Stimulated activated CD8-positive, alpha-beta memory T cell treated with anti-CD3 and anti-CD28 coated beads, Interleukin-7, amount 100 ng/mL, for 48 hours (primary cell): ENCODE results near the gene ZBTB48.
"Not testable (repeated sequence)": the region's sequence is repeated elsewhere in the genome, so short reads cannot be mapped to it uniquely, and the experiment has no call there.

Source experiments
- DNase-seq, 2 donors: peaks; one replicate each; pipeline ENCODE4 v3.0.0-alpha.2; 2020; ENCODE audit warnings: low read depth in 1 of 2; ENCODE audit errors: extremely low read depth in 1 of 2

ZBTB48 gene

DNA sequence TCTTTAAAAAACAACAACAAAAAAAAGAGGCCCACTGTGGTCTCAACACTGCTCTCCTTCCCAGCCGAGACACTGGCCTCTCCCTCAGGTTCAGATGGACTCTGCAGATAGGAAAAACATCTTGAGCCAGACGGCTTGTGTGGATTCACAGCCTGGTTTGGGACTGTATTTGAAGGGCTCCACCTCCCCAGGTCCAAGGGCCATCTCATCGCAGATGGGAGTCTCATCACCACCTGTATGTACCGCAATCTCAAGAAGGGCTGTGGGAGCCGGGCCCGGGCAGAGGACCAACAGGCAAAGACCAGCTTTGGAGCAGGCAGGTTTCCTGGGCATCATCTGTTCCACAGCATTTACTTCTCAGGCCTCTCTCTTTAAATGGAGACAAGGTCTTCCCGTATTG, 10.3 kb downstream of the ZBTB48 start:
- DNase-seq, result no peak

DNA sequence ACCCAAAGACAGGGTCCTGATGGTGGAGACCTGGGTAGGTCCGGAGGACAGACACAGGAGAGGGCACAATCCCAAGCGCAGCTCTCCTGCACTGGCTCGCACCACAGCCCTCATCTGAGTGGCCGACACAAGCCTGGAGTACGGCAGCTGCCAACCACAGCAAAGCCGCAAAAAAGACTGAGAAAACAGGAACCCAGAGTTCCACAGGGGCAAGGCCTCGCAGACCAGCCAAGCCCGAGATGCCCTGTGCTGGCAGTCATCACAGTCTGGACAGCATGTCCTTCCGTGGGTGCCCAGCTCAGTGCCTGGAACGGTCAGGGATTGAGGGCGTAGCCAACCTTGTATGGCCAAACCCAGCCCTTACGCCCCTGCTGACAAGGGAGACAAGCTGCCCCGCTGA, 11.4 kb downstream of the ZBTB48 start:
- no peak for DNase-seq

DNA sequence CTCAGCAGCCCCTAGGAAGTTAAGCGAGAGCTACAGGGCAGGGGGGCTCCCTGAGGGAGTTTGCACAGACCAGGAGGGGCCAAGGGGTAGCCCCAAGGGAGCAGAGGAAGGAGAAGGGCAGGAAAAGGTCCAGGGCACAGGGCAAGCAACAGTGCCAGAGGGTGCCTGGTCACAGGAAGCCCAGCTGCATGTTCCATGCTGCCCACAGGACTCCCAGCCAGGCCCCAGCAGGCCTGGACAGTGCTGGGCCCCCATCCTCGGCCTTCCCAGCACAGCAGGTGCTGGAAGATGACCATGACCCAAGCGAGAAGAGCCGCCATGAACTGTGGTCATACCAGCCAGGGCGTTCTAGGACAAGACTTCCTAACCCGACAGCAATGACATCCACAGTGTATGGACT, 11.8 kb downstream of the ZBTB48 start:
- DNase-seq, result no peak

DNA sequence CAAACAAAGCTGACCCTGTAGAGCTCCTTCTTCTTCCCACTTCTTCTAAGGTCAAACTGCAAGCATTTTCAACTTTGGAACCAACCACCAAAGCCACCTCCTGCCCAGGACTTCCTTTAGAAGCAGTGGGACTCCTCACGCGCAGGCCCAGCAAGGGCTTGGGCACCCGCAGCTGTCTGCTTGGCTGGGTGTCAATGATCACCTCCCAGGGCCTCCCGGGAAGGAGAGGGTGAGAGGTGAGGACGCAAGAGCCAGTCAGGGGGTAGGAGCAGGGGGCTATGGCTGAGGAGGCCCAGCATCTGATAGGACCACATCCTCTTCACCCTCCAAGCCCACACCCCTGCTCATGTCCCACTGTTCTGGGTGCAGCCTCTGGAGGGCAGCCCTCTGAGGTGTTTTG, 12.6 kb downstream of the ZBTB48 start:
- DNase-seq, result no peak

DNA sequence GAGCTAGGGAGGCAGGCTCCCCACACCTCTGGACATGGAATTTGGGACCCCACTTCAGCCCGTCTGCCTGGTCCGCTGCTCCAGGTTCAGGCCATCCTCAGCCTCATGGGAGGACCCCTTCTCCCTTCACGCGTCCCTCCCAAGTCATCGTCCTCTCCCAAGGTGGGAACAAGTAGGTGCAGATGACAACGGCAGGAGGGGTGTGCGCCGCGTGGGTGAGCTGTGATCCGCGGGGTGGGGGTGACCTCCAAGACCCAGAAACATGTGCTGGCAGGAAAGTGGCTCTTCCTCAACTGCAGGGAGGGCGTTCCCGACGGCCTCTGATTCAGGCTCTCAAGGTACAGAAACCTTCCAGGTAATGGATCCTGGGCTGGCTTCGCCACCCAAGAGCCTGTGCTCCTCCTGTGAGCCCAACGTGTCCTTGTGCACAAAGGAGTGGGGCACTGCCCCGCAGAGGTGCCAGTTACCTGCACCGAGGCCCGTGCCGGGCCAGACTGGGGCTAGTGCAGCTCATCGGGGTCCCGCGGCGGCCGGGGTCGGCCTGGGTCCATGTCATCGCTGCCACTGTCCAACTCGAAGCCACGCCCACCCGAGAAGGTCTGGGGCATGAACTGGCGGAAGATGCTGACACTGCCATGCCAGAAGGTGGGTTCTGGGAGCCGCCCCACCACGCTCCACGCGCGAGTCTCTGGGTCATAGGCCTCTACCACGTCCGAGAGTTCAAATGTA, 13.2 kb downstream of the ZBTB48 start:
- no peak for DNase-seq

DNA sequence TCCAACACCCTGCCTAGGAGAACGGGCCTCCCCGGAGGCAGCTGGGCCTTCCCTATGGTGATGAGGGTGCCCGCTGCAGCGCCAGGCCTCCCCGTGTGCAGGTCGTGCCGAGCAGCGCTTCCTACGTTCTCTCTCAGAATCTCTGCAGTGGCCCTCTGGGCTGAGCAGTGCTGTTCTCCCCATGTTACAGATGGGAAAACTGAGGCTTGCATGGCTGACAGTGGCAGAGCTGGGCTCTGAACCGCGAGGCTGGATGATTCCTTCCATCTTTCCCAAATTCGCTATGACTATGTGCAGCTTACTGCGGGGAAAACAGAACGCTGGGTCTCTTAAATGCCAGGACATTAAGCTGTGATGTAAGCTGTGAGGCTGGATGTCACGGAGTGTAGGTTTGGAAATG, 14.0 kb downstream of the ZBTB48 start:
- no peak for DNase-seq

DNA sequence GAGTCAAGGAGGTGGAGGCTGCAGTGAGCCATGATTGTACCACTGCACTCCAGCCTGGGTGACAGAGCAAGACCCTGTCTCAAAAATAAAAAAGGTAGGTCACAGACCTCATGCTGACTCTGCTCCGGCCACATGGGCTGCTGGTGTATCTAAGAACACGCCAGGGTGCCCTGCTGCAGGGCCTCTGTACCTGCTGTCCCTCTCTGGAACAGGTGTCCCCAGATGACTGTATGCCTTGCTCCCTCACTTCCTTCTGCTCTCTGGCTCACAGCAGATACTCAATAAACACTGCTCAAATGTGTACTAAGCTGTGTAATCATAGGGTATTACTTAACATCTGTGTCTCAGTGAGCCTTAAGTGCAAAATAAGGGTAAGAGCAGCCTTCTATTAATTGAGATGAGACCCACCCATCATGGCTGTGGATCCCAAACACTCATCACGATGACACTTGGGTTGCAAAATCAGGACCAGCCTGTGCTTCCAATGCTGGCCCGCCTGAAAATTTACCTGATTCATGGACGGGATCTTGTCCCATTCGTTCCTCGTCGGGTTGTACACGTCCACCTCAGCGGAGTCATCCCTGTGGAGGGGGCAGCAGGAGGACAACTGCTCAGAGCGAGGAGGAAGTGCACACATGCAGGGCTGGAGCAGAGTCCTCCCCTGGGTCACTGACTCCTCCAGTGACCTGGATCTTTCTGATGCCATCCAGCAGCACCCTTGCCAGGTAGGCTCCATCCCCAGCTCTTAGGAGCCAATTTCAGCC, 15.4 kb downstream of the ZBTB48 start:
- no peak for DNase-seq

DNA sequence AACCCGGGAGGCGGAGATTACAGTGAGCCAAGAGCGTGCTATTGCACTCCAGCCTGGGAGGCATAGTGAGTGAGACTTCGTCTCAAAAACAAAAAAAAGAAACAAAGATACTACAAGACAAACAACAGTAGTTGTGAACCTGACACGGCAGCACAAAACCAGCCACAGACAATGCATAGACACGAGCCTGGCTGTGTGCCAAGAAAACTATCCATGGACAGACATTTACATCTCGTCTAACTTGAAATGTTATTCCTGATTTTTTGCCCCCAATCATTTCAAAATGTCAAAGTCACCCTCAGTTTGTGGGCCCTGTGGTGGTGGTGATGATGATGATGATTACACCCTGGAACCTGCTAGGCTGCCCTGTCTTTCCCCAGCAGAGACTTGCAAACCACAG, 16.6 kb downstream of the ZBTB48 start:
- DNase-seq, result no peak

DNA sequence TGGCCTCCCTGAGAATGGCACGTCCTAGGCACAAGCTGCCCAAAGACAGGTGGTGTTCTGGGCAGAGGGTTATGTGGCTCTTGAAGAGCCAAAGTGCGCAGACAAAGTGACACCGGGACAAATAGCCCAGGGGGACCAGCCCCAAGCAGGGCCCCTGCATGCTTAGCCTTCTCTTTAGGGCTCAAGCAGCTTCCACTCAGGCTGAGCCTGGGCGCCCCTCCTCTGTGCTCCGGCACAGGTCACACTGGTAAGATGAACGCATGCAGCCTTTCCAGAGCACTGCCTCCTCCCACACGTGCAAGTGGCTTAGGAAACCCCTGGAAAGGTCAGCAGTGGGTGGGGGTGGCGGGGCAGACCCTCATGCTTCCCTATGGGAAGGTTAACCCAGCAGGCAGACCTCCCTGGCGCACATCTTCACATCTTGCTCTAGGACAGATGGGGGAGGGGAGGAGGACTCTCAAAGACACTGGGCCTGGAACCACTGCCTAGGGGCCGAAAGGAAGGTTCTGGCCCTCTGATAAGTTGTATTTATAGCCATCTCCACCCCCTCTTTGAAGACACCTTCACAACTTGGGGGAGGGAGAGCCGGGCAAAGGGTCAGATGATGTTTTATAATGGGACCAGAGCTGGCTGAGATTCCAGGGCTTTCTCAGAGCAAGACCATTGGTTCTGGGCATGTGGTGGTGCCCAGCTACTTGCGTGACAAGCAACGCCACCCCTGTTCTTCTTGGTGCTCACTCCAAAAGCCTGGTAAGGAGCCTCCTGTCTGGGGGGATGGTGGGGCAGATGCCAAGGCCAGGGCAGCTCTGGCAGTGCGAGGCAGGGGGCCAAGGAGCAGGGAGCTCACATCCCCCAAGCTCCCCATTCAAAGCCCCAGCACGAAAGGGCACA, 17.3 kb downstream of the ZBTB48 start:
- DNase-seq, result no peak

DNA sequence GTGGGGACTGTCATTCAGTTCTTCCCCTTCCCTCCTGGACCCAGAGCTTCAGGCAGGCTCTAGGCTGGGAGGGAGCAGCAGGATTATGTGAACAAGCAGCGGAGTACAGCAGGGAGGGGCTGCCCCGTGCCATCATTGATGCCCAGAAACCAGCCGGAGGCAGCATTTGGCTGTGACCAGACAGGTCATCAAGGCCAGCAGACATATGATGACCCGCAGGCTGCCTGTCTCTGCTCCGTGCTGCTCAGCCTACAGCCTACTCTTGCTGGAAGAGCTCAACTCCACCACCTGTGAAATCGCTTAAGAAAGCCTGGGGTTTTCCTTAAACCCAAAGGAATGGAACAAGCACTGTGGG, 18.0 kb downstream of the ZBTB48 start:
- no peak for DNase-seq

DNA sequence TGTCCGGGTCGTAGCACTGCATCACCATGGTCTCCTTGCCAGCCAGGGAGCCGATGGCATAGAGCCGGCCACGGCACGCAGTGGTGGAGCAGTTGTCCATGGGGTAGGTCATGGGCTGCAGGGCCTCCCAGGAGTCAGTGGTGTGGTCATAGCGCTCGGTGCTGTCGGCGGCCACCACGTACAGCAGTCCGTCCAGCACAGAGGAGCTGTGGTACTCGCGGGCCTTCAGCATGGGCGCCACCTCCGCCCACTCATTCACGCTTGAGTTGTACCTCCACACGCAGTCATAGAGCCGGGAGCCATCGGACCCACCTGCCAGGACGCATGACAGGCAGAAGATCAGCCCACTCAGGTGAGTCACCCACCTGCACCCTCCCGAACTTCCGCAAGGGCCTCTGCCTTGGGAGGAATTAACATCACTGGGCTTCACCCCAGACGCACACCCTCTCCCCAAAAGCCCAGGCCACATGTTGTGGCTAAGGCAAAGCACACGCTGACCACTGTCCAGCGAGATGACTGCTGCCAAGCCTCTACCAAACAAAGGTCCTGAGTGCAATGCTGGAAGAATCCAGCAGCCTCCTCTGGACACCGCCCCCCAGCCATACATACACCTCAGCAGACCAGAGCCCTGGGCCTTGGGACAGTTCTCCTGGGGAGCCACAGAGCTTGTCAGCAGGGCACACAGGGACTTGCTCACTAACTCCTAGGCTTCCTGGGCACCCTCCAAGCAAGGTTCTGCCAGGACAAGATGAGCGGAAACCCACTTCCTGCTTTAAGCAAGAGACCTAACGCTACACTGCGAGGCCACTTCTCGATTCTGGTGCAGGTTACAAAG, 19.6 kb downstream of the ZBTB48 start:
- DNase-seq, result peak in 1 of 2 donors; percentile 69

DNA sequence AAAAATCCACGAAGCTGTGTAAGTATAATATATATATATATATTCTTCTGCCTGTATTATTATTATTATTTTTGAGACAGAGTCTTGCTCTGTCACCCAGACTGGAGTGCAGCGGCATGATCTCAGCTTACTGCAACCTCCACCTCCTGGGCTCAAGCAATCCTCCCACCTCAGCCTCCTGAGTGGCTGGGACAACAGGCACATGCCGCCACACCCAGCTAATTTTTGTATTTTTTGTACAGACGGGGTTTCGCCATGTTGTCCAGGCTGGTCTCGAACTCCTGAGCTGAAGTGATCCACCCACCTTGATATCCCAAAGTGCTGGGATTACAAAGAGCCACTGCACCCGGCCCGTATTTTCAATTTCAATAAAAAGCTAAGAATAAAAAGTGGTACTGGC, 20.2 kb downstream of the ZBTB48 start:
- not testable (repeated sequence) for DNase-seq

DNA sequence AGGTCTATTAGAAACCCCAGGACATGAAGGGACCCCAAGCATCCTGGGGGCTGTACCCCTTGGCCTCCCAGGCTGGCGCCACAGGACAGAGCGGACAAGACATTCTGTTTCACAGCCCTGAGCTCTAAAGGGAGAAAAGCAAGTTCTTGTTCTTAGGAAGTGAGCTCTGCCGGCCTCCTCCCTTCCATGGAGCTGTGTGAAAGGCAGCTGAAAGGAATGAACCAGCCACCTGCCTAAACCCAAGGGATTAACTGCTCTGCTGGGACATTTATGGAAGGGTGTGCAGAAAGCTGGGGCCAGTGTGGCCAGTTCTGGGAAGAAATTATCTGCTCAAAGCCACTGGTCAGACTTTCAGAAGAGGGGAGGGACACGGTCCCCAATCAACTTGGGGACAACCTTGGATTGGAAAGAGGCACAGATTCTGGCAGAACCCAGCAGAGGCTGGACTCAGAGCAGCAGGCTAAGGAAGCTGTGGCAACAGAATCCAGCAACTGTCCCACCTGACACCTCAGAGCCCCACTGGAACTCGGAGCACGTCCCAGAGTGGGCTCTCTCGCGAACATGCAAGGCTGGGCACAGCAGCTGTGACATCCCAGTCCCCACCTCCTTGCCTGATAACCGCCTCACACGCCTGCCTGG, 20.7 kb downstream of the ZBTB48 start:
- DNase-seq, result no peak

DNA sequence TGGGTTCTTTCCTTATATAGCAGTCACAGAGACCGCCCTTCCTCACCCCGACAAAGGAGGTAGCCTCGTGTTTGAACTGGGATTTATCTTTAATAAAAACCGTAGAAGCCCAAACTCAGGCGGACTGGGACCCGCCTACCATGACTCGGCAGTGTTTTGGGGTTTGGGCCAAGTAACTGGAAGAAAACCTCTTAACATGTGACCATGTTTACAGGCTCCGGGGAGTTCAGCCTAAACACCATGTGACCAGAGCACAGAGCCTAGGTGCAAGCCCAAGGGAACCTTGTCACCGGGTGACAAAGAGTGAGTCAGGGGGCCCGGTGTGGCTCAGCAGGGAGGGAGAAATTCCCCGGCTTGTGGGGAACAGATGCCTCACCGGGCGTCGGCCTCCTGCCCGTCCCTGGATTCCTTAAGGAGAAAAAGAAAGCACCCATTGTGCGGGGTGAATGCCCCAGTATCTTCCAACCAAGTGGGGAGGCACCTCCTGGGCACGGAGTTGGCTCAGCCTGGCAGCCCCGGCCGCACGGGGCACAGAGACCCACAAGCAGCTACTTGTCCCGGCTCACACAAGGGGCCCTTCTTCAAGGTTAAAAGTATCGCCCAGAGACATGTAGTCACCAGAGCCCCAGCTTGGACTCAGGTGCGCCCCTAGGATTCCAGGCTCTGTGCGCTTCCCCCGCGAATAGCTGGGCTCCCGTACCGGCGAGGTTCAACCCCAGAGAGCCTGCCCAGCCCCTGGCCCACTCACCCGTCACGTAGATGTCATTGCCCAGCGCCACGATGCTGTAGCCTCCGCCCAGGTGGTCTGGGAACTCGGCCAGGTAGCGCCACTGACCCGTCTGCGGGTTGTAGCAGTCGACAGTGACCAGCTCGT, 21.5 kb downstream of the ZBTB48 start:
- peak in 1 of 2 donors; percentile 88 for DNase-seq

DNA sequence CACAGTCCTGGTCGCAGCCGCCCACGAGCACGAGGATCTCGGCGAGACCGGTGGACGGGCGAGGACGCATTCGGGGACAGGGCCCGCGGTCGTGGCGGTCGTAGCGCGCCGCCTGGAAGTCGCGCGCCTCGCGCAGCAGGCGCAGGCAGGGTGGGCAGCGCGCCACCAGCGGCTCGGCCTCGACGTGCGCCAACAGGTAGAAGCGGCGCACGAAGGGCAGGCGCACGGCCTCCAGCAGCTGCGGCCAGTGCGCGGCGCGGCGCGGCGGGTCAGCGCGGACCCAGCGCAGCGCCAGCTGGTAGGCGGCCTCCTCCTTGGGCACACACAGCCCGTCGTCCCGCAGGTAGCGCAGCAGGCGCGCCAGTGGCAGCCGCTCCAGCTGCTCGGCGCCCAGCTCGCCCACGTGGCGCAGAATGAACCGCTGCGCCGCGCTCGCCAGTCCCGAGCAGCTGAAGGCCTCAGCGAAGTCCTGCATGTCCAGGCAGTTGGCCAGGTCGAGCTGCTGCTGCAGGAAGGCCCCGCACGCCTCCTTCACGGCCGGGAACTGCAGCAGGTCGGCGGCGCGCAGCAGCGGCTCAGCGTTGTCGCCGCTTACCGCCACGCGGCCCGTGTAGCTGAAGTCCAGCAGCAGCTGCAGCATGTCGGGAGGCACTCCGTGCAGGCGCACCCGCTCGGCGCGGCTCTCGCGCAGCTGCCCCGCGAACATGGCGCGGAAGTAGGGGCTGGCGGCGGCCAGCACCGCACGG, 22.3 kb downstream of the ZBTB48 start:
- no peak for DNase-seq

DNA sequence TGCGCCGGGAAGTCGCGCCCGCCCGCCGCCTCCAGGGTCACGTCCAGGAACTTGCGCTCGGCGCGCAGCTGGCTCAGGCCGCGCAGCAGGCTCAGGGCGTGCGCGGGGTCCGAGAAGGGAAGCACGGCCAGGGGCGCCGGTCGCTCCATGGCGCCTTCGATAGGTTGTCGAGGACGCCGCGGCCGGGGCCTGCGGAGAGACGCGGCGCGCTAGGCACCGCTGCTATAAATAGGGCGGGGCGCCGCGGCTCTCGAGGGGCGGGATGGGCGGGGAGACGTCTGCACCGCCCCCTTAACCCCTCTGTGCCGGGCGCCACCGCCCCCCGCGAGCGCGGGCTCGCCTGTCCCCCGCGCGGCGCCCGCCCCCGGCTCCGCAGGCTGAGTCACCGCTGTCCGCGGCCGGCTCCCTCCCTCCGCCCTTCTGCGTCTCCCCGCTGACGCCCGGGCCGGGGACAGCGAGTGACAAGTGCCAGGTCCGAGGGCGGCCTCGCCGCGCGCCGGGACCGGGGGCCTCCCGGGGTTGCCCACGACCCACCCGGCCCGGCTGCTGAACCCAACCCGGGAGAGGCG, 23.0 kb downstream of the ZBTB48 start, which contains the start of gene KLHL21:
TSS of gene KLHL21 (minus strand) at position 201 of the 569 bp plus-strand sequence. CDS start at position 149, 52 bp downstream.
- peak; percentile 80 to 87 for DNase-seq

DNA sequence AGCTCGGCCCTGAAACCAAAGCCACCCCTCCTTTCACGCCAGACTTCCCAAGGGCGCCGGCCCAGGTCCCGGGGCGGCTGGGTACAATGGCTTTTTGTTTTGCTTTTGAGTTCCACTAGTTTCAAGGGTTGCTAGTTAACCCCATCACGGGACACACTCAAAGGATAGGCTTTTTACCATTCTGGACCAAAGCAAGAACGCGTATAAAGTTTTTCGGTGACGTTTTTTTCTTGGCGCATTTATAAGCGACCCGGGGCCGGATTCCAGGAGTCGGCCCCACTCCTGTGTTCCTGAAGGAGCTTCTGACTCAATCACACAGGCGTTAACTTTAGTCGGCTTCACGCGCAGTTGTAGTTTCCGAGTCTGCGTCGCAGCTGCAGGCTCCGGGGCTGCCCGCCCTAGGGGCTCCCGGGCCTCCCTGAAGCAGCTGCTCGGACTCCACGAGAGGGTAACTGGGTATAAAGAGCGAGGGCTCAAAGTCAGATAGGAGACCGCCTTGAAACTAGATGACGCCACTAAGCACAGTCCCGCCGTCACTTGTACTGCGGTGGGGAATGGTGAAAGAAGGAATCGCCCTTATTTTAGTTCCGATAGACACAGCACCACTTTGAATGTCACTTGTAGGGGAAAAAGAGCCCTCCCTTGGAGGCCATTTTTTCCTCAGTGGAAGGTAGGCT, 23.6 kb downstream of the ZBTB48 start:
- peak in 1 of 2 donors; percentile 57 for DNase-seq
